GM20431 (cell line): ENCODE measurements around the gene QTRT2.

Experiments used
- in situ Hi-C: fragments of 300-500 bp; cut with MseI, MboI; formaldehyde crosslinking; loops from one replicate; pipeline ENCODE4 v1.15.0; 2020; ENCODE audit warnings: low sequenced_read_pairs; ENCODE audit not compliant: unreplicated experiment

QTRT2 gene

DNA sequence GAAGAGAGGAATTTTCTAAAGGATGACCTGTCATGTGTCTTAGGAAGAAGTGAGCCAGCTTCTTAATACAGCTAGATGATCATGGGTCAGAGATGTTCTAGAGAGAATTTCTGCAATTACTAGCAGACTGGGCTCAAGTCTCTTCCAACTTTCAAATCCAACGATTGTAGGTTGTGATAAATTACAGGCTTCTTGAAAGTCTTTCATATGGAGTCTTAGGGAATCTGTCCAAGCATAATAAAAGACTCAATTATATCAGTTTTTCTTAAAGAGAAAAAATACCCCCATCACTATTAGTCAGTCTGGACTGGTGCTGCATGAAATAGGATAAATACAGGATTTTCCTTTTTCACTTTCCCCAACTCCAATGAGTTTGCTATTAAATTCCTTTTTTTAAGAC is 63.2 kb downstream of the QTRT2 start:
- in situ Hi-C loops = no loop called here

DNA sequence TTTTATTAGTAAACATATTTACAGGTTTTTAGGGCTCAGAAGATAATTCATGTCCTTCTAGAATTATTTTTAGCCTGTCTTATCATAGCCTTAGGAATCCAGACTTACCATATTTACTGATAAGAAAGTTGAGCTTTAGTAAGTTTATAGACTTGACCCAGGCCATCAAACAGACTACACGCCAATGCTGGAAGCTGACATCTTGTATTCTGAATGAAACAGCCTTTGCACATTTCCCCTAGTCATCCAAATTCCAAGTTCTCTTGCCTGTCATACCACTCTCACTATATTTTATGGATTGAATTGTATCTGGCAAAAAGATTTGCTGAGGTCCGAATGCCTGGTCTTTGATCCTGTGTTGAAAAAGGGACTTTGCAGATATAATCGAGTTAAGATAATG is 63.7 kb downstream of the QTRT2 start:
- in situ Hi-C loops = no loop called here

DNA sequence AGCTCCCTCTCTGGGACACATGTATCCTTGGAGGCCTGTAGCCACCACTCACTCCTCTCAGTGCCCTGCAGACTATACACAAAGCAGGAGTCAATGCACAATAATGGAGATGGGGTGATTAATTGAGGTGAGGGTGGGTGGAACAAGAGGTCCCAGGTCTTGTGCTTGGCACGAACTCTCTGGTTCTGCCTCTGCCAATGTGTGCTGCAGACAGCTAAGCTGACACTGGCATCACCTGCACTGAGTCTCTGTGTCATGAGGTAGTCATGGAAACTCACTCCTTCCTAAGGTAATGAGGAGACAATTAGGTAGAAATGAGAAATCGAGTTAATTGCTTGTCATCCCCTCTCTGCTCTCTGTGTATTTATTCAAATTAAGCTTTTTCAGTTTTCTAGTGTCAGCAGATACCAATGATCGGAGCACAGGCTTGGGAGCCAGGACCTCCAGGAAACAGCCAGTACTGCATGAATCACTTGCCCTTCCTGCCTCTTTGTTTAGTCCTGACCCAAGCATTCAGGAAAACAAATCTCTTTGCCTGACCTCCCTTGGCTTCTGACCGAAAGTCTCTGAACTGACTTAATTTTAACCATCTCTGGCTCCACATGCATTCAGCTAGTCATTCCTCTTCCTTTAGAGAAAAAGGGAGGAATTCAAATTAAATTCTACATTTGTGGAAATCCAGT is 65.6 kb downstream of the QTRT2 start:
- in situ Hi-C loops = no loop called here

DNA sequence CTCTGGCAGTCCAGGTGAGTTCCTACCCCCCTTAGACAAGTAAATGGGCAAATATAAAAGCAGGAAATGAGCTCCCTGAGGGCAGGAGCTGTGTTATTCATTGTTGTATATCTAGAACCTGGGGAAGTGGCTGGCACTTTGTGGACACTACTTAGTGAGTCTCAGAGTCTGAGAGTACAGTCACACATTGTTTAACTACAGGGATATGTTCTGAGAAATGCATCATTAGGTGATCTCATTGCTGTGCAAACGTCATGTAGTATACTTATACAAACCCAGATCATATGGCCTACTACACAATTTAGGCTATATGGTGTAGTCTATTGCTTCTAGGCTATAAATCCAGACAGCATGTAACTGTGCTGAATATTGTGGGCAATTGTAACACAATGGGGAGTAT is 69.9 kb downstream of the QTRT2 start:
- in situ Hi-C loops = no loop called here

DNA sequence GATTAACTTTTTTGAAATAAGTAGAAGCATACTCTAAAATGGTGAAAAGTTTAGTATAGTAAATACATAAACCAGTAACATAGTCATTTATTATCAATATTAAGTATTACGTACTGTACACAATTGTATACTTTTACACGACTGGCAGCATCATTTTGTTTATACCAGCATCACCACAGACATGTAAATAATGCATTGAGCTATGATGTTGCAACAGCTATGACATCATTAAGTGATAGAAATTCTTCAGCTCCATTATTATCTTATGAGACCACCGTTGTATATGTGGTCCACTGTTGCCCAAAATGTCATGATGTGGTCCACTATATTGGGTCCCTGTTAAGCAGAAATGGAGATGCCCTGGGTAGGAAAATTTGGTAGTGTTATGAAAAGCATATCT is 71.0 kb downstream of the QTRT2 start:
- in situ Hi-C loops = no loop called here

DNA sequence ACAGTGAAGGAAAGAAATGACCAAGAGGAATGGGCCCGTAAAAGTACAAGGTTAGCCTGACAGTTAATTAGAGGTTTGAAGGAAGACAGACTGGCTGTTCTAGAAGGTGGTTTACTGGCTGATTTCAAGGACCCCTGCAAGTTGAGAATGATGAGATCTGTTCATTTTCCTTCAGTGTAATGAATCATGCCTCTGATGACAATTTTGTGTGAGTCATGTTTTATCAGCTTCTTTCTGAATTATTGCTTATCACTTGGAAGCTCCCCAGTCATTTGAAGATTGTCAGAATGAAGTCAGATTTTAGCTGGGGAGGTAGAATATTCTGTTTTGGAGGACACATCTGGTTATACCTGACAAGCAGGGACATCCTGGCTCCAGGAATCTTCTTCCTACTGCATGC is 71.7 kb downstream of the QTRT2 start:
- in situ Hi-C loops = no loop called here

DNA sequence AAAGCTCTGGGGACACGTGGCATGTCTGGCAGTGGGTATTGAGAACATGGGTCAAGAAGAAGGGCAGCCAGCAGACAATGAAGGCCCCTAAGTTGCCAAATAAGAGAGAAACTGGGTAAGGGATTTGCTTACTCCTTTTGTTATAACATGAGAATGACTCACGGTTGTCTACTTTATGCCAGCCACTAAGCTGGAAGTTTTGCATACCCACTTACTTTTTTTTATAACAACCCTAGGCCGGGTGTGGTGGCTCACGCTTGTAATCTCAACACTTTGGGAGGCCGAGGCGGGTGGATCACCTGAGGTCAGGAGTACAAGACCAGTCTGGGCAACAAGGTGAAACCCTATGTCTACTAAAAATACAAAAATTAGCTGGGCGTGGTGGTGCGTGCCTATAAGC is 72.3 kb downstream of the QTRT2 start:
- in situ Hi-C loops = no loop called here

DNA sequence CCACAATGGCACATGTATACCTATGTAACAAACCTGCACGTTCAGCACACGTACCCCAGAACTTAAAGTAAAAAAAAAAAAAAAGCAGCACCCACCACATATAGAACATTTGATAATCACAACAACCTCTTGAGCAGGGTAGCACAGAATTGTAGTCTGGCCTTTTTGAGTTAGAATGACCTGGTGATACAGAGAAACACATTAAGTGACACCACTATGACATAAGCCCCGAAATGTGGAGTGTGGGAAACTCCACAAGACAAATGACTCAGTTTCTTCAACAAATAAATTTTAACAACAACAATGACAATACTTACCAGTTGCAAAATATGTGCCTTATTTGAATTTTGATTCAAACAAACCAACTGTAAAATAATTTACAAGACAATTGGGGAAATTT is 76.0 kb downstream of the QTRT2 start:
- in situ Hi-C loops = no loop called here

DNA sequence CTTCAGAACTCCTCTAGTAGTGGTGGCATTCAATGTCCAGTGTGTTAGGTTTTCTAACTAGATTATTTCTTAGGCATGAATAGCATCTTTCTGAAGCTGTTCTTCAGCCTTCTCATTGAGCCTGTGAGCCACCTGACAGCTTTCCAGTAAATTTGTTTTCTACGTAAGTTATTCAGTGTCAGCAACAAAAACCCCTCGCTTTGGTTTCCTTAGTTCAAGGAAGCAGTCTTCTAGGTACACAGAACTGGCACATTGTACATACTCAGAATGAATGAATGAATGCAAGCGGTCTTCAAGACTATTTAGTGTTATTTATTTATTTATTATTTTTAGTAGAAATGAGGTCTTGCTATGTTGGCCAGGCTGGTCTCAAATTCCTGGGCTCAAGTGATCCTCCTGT is 77.4 kb downstream of the QTRT2 start:
- in situ Hi-C loops = no loop called here
